GM12874 (cell line): Measurements from ENCODE around the gene SLC2A2.

ENCODE experiments used
- TF ChIP-seq, protein P1 (sequence below): IDR thresholded peaks from 2 replicates; pipeline ENCODE4 v1.5.1; 2011; ENCODE audit warnings: low read depth, mild to moderate bottlenecking, control low read depth, low read length, moderate library complexity; ENCODE audit not compliant: insufficient read depth

Gene SLC2A2

DNA sequence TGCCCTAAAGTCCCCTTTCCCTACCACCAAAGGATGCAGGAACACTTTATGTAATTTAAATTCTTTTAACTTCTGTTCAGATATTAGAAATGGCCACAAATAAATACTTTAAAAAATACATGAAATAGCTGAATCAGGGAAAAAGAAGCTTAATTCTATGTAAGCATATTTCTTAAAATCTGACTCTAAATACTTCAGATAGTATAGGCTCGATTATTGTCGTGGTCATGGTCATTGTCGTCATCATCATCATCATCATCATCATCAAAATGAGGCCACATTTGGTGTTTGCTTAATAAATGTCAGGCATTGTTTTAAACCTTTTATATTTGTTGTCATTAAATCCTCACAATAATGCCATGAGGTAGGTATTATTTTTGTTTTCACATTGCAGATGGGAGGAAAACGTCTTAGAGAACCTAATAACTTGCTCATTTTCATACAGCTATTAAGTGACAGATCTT lies 14.6 kb downstream of the SLC2A2 start:
- TF ChIP-seq, protein P1, sequence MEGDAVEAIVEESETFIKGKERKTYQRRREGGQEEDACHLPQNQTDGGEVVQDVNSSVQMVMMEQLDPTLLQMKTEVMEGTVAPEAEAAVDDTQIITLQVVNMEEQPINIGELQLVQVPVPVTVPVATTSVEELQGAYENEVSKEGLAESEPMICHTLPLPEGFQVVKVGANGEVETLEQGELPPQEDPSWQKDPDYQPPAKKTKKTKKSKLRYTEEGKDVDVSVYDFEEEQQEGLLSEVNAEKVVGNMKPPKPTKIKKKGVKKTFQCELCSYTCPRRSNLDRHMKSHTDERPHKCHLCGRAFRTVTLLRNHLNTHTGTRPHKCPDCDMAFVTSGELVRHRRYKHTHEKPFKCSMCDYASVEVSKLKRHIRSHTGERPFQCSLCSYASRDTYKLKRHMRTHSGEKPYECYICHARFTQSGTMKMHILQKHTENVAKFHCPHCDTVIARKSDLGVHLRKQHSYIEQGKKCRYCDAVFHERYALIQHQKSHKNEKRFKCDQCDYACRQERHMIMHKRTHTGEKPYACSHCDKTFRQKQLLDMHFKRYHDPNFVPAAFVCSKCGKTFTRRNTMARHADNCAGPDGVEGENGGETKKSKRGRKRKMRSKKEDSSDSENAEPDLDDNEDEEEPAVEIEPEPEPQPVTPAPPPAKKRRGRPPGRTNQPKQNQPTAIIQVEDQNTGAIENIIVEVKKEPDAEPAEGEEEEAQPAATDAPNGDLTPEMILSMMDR, result no peak

DNA sequence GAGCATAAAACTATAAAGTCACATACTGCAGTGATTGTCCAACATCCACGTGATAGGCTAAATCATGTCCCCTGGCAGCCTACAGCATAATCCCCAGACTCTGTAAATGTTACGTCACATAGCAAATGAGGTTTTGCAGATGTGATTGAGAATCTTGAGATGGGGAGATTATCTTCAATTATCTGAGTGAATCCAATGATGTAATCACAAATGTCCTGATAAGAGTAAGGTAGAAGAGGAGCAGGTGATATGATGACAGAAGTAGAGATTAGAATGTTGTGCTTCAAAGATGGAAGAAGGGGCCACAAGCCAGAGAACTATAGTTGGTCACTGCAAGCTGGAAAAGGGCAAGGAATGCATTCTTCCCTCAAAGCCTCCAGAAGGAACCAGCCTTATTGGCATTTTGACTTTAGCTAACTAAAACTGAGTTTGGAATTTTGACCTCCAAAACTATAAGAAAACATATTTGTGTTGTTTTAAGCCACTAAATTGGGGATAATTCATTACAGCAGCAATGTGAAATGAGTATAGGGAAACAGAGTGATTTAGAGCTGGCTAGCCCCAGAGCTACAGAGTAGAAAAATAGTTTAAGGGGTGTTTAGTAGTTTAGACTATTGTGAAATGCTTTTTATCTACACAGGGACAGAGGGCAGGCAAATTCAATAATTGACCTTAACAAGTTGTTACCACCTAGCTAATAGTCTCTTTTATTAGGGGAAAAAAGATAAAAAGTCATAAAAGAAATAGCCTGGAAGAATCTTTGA lies 15.2 kb downstream of the SLC2A2 start:
- TF ChIP-seq, protein P1, result no peak

DNA sequence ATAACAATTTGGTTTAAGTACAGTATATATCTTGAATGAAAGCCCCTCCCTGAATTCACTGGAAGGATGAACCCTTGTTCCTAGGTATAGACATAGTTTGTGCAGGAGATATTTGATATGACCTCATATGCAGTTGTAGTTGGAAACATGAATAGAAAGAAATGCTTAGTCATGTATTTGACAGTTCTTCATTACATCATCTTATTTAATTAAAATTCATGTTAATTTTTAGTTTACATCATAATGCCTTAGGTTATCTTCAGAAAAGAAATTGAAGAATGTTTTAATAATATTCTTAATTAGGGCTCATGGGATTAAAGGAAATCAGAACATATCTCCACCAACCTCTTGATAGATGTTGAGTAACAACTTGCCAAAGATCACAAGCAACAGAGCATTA lies 19.2 kb downstream of the SLC2A2 start:
- TF ChIP-seq, protein P1, result no peak

DNA sequence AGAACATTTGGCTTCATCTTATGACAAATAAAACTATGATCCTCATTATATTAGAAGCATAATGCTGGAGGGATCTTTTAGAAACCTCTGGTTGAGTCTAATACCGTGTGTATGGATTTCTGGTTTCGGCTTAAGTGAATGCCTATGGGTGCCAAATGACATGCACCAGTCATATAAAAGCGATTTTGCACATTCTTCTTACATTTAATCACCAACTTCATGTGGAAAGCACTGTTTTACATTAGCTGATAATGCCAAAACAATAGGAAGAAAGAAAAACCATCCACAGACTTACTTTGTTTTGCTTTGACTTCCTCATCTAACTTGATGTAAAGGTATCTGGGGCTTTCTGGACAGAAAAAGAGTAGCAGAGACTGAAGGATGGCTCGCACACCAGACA lies 20.9 kb downstream of the SLC2A2 start:
- TF ChIP-seq, protein P1, result no peak

DNA sequence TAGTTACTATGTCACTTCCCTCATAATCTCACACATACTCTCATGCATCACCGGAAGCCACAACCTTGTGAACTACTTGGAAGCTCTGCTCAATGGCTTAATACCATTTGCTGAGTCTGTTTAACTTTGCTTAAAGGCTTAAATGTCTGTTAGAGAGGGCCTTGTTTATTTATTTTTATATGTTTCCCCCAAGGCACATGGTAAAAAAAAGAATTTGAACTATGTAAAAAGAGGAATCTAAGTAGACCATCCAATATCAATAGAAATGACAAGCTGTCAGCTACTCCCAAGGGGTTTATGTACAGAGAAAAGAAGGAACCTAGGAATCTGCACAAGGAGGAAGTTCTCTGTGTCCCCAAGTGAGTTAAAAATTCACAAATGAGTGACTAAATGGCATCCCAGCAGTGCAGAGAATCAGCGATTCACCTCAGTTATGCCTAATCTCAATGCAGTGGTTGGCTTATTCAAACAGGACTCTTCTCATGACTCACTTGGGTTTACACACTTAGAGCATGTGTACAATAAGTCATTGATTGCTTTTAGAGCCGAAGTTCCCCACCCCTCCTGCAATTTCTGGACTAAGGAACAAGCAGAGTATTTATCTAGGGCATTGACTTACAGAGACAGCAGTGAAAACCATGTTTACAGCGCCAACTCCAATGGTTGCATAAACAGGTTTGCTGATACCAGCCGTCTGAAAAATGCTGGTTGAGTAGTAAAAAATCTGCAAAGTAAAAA lies 24.4 kb downstream of the SLC2A2 start:
- TF ChIP-seq, protein P1, result no peak

DNA sequence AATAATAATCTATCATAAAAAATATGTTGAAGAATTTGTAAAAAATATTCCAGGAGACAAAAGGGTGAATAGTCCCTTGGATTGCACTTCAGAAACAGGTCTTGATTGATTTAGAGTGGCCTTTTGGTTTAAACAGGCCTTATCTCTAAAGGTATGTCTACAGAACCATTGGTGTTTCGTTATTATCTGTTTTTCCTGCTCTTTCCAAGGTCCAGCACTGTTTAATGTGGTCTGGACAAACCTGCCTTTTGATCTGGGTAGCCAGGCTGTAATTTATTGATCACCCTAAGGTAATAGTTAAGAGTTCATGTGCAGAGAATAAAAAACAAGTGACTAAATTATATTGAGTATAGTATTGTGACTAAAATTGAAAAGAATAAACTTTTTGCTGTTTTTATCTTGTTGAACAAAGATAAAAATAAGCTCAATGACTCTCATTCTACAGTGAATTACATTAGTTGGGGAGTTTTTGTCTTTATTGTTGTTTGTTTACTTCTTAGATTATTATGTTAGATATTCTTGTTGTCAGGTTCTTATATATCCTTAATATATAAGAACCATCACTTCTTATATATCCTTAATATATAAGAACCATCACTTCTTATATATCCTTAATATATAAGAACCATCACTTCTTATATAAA lies 25.1 kb downstream of the SLC2A2 start:
- TF ChIP-seq, protein P1, result no peak

DNA sequence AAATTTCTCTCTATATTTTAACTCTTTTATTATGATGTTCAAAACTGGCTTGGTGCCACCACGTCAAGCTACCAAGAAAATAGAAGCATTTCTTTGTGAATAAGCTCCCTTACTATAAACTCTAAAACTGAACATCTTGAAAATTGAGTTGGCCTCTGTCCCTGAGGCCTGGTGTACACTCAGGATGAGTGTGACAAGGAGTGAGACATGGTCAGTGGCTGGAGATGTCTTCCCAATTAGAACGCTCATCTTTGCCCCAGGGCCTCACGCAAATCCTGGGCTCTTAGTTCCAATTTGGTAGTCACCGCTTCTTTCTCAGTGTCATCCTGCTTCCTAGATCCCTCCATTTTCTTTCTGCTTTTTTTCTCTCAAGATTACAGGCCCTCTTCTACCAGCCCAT lies 26.2 kb downstream of the SLC2A2 start:
- TF ChIP-seq, protein P1, result no peak
